ENCODE measurements around the gene RAI1.

DNA sequence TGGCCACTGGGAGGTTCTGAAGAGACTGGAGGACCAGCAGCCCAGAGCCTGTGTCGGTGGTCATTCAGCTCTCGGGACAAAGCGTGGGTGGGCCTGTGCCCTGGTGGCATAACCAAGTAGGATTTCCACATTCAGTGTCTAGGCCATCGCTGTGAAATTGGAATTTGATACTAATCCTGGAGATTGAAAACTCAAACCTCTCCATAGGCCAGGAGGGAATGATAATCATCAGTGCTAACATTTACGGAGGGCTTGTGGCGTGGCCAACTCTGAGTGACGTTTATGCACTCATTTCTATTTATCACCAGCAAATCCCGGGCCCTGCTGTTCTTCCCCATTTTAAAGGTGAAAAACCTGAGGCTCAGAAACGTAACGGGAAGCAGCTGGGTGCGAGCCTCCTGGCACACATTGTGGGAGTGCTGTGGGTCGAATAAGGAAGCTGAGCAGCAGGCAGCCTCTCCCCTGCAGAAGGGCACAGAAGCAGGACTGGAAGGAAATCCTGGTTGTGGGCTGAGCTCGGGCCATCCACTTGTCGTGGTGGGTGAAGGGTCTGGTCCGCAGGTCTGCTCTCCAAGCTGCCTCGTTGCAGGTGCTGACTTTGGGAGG, 33.1 kb downstream of the RAI1 start:
- TF ChIP-seq EP300 (IDR thresholded peaks at IDR 0.05) (no peak), POLR2A (IDR thresholded peaks at IDR 0.05) (no peak)

Measured in ovary (tissue), 1 donor.